ENCODE measurements around the gene PSMC3.

DNA sequence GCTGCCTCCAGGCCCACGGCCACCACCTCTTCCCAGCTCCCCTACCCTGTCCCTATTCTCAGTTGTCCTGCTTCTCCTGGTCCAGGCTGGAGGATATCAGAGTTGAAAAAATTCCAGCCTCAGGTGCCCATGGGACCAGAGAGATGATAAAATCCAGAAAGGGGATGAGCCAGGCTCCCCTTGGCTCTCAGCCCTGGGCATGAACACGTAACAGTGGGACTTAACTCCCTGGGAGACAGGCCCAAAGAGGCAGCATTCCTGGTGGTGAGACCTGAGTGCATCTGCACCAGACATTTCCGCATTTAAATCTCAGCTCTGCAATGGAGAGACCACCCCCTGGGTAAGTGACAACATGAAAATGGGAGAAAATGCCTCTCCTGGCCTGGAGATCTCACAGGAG is 28.2 kb downstream of the PSMC3 start:
- TF ChIP-seq CTCF (conservative IDR thresholded peaks at IDR 0.05), result no peak
- TF ChIP-seq ZFX (IDR thresholded peaks at IDR 0.05), result no peak

Data from C4-2B (cell line).